ENCODE data around the gene MRPS18C.

Gene MRPS18C

DNA sequence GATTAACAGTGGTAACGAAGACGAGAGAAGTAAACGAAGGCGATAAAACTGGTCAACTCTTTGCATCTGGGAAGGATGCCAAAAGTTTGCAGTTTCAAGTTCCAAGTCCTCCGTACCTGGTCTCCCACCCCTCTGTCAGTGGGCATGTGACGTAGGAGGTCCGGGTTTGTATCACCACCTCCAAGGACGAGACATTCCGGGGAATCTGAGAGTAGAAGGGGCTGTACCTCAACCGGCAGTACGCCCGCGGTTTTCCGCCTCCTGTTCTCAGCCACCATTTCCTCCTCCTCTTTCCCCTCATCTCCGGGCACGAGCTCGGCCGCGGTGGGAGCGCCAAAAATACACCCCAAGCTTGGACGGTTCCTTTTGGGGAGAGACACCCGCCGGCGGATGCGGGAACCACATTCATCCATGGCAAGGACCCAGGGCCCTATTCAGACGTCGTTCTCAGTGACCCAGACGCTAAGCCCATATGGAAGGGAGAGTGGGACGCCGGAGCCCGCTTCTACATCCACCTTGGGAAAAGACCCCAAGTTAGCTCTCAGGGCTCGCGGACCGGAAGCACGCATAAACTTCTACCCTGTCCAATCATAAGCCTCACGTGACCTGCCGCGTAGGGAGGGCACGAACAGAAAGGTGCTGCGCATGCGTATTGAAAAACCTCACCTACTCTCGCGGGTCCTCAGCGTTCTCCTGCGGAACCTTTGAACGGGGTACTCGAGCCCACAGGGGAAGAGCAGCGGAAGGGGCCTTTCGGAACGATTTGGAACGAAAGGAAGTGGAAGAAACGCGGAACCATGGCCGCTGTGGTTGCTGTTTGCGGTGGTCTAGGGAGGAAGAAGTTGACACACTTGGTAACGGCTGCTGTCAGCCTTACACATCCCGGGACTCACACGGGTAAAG is at the start of gene MRPS18C, which contains the start of gene HELQ:
Gene MRPS18C (plus strand): TSS at position 778 of the 903 bp plus-strand sequence. CDS start 20 bp downstream, at position 798.
Gene HELQ (minus strand): TSS at position 543 of the 903 bp plus-strand sequence. CDS start 130 bp downstream, at position 413.
- TF ChIP-seq, protein P1, sequence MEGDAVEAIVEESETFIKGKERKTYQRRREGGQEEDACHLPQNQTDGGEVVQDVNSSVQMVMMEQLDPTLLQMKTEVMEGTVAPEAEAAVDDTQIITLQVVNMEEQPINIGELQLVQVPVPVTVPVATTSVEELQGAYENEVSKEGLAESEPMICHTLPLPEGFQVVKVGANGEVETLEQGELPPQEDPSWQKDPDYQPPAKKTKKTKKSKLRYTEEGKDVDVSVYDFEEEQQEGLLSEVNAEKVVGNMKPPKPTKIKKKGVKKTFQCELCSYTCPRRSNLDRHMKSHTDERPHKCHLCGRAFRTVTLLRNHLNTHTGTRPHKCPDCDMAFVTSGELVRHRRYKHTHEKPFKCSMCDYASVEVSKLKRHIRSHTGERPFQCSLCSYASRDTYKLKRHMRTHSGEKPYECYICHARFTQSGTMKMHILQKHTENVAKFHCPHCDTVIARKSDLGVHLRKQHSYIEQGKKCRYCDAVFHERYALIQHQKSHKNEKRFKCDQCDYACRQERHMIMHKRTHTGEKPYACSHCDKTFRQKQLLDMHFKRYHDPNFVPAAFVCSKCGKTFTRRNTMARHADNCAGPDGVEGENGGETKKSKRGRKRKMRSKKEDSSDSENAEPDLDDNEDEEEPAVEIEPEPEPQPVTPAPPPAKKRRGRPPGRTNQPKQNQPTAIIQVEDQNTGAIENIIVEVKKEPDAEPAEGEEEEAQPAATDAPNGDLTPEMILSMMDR (IDR thresholded peaks at IDR 0.05; ENCODE audit: borderline replicate concordance, extremely low read depth, low read length, poor library complexity, severe bottlenecking), result peak; percentile 39
- TF ChIP-seq EZH2 (IDR thresholded peaks at IDR 0.05; ENCODE audit: borderline replicate concordance, low read depth, low read length, severe bottlenecking), result no peak
- no peaks in the 10 kb centered on the region for H3K9me3 ChIP-seq (ENCODE audit: insufficient read depth, low read length, severe bottlenecking)

DNA sequence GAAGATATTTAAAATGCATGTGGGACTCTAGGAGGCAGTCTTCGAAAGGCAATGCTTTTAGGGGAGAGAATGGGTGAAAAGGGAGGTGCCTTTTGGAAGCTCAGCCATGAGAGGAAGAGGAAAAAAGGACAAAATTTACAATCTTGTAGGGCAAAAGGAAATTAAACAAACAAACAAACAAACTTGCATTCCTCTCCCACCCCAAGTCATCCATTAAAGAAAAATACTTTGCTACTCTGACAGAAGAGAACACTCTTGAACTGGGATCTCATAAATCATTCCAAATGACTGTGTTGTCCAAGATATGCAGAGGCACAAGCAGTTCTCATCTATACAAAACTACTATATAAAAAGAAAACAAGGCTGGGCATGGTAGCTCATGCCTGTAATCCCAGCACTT is 47.0 kb upstream of the MRPS18C start:
- H3K36me3 ChIP-seq (ENCODE audit: insufficient read depth, low read length), result peaks cover 32% of the 10 kb centered on the region

More for the DNA sequence above, at the start of gene MRPS18C, which contains the start of gene HELQ:
- Histone ChIP-seq H3K4me3 (ENCODE audit: low read depth in 1 of 2, low read length in 2 of 2) (peak within 1 kb of the TSS; percentile 66 to 71), H3K27ac (ENCODE audit: low read length) (peak within 1 kb of the TSS; percentile 92), H3K9ac (ENCODE audit: low read depth, low read length) (peak within 1 kb of the TSS; percentile 83), H3K36me3 (ENCODE audit: insufficient read depth, low read length) (peaks cover 58% of the 10 kb centered on the region), H3K27me3 (ENCODE audit: insufficient read depth, low read length, poor library complexity) (no peaks in the 10 kb centered on the region), H2AFZ (ENCODE audit: low read depth, low read length) (peak within 1 kb of the TSS; percentile 91), H3K4me2 (ENCODE audit: insufficient read depth, low read length) (peak within 1 kb of the TSS; percentile 79), H3K79me2 (ENCODE audit: insufficient read depth, low read length) (peaks cover 62% of the 10 kb centered on the region), H4K20me1 (ENCODE audit: insufficient read depth, low read length) (no peaks in the 10 kb centered on the region), H3K4me1 (ENCODE audit: insufficient read depth, low read length) (peaks cover 36% of the 10 kb centered on the region)
- DNase-seq (peak; percentile 98), ATAC-seq (ENCODE audit: insufficient read depth, low read depth) (peak; percentile 91)

DNA sequence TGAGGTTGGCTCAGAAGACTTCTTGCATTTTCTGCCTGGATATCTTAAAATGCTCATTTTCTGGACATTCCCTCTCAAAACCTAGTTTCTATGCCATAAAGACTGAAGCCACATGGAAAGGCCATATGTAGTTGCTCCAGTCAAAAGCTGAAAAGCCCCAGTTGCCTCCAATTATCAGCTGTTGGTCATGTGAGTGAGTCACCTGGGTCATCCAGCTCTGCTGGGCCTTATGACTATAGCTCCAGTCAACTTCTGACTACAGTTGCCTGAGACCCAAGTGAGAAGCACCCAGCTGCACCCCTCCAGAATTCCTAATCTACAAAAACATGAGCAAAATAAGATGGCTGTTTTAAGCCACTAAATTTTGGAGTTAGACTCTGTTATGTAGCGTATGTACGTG is 42.2 kb upstream of the MRPS18C start:
- Histone ChIP-seq H3K27me3 (ENCODE audit: insufficient read depth, low read length, poor library complexity) (no peaks in the 10 kb centered on the region), H3K9me3 (ENCODE audit: insufficient read depth, low read length, severe bottlenecking) (no peaks in the 10 kb centered on the region), H2AFZ (ENCODE audit: low read depth, low read length) (no peak overlapping the region), H3K4me3 (ENCODE audit: low read depth in 1 of 2, low read length in 2 of 2) (no peak overlapping the region), H3K27ac (ENCODE audit: low read length) (no peak overlapping the region), H3K4me1 (ENCODE audit: insufficient read depth, low read length) (no peaks in the 10 kb centered on the region), H3K4me2 (ENCODE audit: insufficient read depth, low read length) (no peak overlapping the region), H4K20me1 (ENCODE audit: insufficient read depth, low read length) (no peaks in the 10 kb centered on the region), H3K36me3 (ENCODE audit: insufficient read depth, low read length) (peaks cover 43% of the 10 kb centered on the region), H3K9ac (ENCODE audit: low read depth, low read length) (no peak overlapping the region), H3K79me2 (ENCODE audit: insufficient read depth, low read length) (no peaks in the 10 kb centered on the region)
- ATAC-seq (ENCODE audit: insufficient read depth, low read depth), result no peak
- TF ChIP-seq EZH2 (IDR thresholded peaks at IDR 0.05; ENCODE audit: borderline replicate concordance, low read depth, low read length, severe bottlenecking), result no peak
- TF ChIP-seq, protein P1 (IDR thresholded peaks at IDR 0.05; ENCODE audit: borderline replicate concordance, extremely low read depth, low read length, poor library complexity, severe bottlenecking), result no peak
- DNase-seq, result no peak

More for the DNA sequence above, 47.0 kb upstream of the MRPS18C start:
- Histone ChIP-seq H3K27me3 (ENCODE audit: insufficient read depth, low read length, poor library complexity) (no peaks in the 10 kb centered on the region), H3K4me2 (ENCODE audit: insufficient read depth, low read length) (no peak overlapping the region), H3K4me1 (ENCODE audit: insufficient read depth, low read length) (no peaks in the 10 kb centered on the region), H3K27ac (ENCODE audit: low read length) (no peak overlapping the region), H3K4me3 (ENCODE audit: low read depth in 1 of 2, low read length in 2 of 2) (no peak overlapping the region), H3K9me3 (ENCODE audit: insufficient read depth, low read length, severe bottlenecking) (no peaks in the 10 kb centered on the region), H3K79me2 (ENCODE audit: insufficient read depth, low read length) (no peaks in the 10 kb centered on the region), H2AFZ (ENCODE audit: low read depth, low read length) (no peak overlapping the region), H3K9ac (ENCODE audit: low read depth, low read length) (no peak overlapping the region), H4K20me1 (ENCODE audit: insufficient read depth, low read length) (no peaks in the 10 kb centered on the region)
- ATAC-seq (ENCODE audit: insufficient read depth, low read depth) (no peak), DNase-seq (no peak)
- TF ChIP-seq, protein P1 (IDR thresholded peaks at IDR 0.05; ENCODE audit: borderline replicate concordance, extremely low read depth, low read length, poor library complexity, severe bottlenecking), result no peak
- TF ChIP-seq EZH2 (IDR thresholded peaks at IDR 0.05; ENCODE audit: borderline replicate concordance, low read depth, low read length, severe bottlenecking), result no peak

All from DND-41 (cell line).